Fibroblast of mammary gland (primary cell): ENCODE measurements around the gene SH3BP4.

Experiments
- DNase-seq: peaks from one replicate; pipeline ENCODE4 v3.0.0-alpha.2; 2010; ENCODE audit warnings: low read depth
- H3K4me3 ChIP-seq: 2 replicates; pipeline ENCODE4 v1.5.1; 2011; ENCODE audit warnings: low read depth, mild to moderate bottlenecking, low read length, moderate library complexity; ENCODE audit not compliant: control insufficient read depth
- CTCF ChIP-seq: conservative IDR thresholded peaks from 2 replicates; pipeline ENCODE4 v1.5.1; 2011; ENCODE audit warnings: low read depth, low read length, inconsistent platforms; ENCODE audit not compliant: control insufficient read depth, insufficient read depth

SH3BP4 gene

GRCh38 chr2:235030936-235031335 lies 79.1 kb downstream of the SH3BP4 start:
- no peak for DNase-seq
- no peak for TF ChIP-seq CTCF
- no peak overlapping the region for H3K4me3 ChIP-seq

- H3K4me3 ChIP-seq: no peak overlapping the region
- no peak for DNase-seq
- TF ChIP-seq CTCF: no peak
Observed at GRCh38 chr2:235031686-235032373, 80.0 kb downstream of the SH3BP4 start.

- TF ChIP-seq CTCF: no peak
- H3K4me3 ChIP-seq: no peak overlapping the region
- DNase-seq: no peak
Observed at GRCh38 chr2:235032466-235032865, 80.6 kb downstream of the SH3BP4 start.

- TF ChIP-seq CTCF: no peak
- DNase-seq: no peak
- H3K4me3 ChIP-seq: no peak overlapping the region
Observed at GRCh38 chr2:235032949-235033348, 81.1 kb downstream of the SH3BP4 start.

GRCh38 chr2:235034265-235035118 lies 82.7 kb downstream of the SH3BP4 start:
- TF ChIP-seq CTCF: no peak
- DNase-seq: no peak
- no peak overlapping the region for H3K4me3 ChIP-seq

- DNase-seq: no peak
- H3K4me3 ChIP-seq: no peak overlapping the region
- TF ChIP-seq CTCF: no peak
Observed at GRCh38 chr2:235037604-235038166, 85.9 kb downstream of the SH3BP4 start.
